Ishikawa (cell line): ENCODE results near the gene SSH2.

Experiments used
- CEBPB ChIP-seq: IDR thresholded peaks from 2 replicates; pipeline ENCODE4 v1.6.1; 2012
- CREB1 ChIP-seq: IDR thresholded peaks from 2 replicates; pipeline ENCODE4 v1.6.1; 2012; ENCODE audit warnings: low read depth
- EGR1 ChIP-seq: IDR thresholded peaks from 2 replicates; pipeline ENCODE4 v1.6.1; 2012
- EP300 ChIP-seq: IDR thresholded peaks from 2 replicates; pipeline ENCODE4 v1.6.1; 2012; ENCODE audit warnings: borderline replicate concordance
- FOXM1 ChIP-seq: IDR thresholded peaks from 2 replicates; pipeline ENCODE4 v1.6.1; 2012; ENCODE audit warnings: low read depth, borderline replicate concordance
- NFIC ChIP-seq: IDR thresholded peaks from 2 replicates; pipeline ENCODE4 v1.6.1; 2012
- RAD21 ChIP-seq: IDR thresholded peaks from 2 replicates; pipeline ENCODE4 v1.6.1; 2012; ENCODE audit warnings: low read depth
- TAF1 ChIP-seq: IDR thresholded peaks from 2 replicates; pipeline ENCODE4 v1.6.1; 2012; ENCODE audit warnings: low read depth, mild to moderate bottlenecking
- TCF12 ChIP-seq: IDR thresholded peaks from 2 replicates; pipeline ENCODE4 v1.6.1; 2012; ENCODE audit warnings: low read depth
- TEAD4 ChIP-seq: IDR thresholded peaks from 2 replicates; pipeline ENCODE4 v1.6.1; 2012
- YY1 ChIP-seq: IDR thresholded peaks from 2 replicates; pipeline ENCODE4 v1.6.1; 2012; ENCODE audit warnings: low read depth
- ZBTB7A ChIP-seq: IDR thresholded peaks from 2 replicates; pipeline ENCODE4 v1.6.1; 2012; ENCODE audit warnings: low read depth
- TF ChIP-seq, protein P1 (sequence below): IDR thresholded peaks from 2 replicates; pipeline ENCODE4 v1.6.1; 2012
- TF ChIP-seq, protein P2 (sequence below): IDR thresholded peaks from 2 replicates; pipeline ENCODE4 v1.6.1; 2012; ENCODE audit warnings: low read depth, mild to moderate bottlenecking
- TF ChIP-seq, protein P3 (sequence below): IDR thresholded peaks from 2 replicates; pipeline ENCODE4 v1.6.1; 2012

SSH2 gene

DNA sequence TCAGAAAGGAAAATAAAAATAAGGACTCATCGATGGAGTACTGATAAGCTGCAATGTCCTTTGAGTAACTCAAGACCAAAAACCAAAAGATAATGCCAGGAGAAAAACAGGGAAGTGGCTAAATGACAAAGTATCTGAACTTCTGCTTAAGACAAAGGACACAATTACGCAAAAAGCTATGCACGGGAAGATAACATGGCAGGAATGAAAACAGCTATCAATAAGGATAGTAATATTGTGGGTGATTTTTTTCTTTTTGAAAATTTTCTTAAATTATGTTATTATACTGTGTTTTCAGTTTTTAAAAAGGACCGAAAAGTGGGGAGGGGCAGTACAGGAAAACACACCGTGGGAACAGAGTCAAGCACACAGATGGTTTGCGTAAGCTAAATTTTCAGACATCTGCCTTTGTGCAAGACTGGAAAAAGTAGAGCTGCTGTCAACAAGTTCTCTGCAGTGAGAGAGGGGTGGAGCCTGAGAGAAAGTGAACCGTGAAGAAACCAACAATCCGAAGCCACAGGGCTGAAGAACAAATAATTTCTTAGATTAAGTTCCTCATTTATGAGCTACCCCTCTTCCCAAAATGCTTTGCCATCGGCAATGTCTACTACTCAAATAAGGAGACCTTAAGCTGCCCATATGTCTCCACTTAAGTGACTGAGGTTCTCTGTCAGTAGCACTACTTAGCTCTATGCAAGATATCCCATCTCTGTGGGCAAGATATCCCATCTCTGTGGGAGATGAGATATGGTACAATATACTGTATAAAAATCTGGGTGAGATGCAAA, 207.4 kb downstream of the SSH2 start:
- TF ChIP-seq TCF12 (no peak), CEBPB (peak; percentile 5; the same call in 1 of the 2 replicates)

DNA sequence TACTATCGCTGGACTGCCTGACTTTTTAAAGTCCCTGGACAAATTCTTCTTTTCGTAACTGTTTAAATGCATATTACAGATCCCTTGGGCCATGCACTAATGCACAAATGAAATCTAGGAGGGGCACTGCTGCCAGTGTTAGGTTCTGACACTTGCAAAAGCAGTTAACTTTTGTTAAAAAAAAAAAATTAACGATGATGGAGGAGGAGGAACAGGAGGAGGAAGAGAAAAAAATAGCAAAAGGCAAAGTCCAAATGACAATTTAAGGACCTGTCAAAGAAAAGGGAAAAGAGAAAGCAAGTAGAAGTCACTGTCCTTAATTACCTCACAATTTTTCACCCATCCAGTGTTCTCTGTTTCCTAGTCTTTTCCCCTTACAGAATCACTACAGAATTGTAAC, 209.5 kb downstream of the SSH2 start:
- TF ChIP-seq ZBTB7A: no peak
- TF ChIP-seq EGR1: no peak
- no peak for TF ChIP-seq CEBPB

DNA sequence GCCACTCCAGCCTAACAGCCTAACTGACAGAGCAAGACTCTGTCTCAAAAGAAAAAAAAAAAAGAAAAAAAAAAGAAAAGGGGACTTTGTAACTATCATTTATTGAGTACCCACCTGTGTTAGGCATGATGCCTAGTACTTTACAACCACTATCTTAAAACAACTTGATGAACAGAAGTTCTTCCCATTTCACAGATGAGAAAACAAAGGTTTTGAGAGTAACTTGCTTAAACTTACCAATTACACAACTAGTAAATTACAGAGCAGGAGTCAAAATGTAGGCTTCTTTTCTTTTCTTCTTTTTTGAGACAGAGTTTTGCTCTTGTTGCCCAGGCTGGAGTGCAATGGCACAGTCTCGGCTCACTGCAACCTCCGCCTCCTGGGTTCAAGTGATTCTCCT, 210.6 kb downstream of the SSH2 start:
- TF ChIP-seq, protein P1, sequence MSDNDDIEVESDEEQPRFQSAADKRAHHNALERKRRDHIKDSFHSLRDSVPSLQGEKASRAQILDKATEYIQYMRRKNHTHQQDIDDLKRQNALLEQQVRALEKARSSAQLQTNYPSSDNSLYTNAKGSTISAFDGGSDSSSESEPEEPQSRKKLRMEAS: no peak
- TF ChIP-seq TEAD4 (no peak), FOXM1 (no peak), TCF12 (no peak), NFIC (no peak), EP300 (no peak), TAF1 (no peak), RAD21 (no peak)
- TF ChIP-seq, protein P2, sequence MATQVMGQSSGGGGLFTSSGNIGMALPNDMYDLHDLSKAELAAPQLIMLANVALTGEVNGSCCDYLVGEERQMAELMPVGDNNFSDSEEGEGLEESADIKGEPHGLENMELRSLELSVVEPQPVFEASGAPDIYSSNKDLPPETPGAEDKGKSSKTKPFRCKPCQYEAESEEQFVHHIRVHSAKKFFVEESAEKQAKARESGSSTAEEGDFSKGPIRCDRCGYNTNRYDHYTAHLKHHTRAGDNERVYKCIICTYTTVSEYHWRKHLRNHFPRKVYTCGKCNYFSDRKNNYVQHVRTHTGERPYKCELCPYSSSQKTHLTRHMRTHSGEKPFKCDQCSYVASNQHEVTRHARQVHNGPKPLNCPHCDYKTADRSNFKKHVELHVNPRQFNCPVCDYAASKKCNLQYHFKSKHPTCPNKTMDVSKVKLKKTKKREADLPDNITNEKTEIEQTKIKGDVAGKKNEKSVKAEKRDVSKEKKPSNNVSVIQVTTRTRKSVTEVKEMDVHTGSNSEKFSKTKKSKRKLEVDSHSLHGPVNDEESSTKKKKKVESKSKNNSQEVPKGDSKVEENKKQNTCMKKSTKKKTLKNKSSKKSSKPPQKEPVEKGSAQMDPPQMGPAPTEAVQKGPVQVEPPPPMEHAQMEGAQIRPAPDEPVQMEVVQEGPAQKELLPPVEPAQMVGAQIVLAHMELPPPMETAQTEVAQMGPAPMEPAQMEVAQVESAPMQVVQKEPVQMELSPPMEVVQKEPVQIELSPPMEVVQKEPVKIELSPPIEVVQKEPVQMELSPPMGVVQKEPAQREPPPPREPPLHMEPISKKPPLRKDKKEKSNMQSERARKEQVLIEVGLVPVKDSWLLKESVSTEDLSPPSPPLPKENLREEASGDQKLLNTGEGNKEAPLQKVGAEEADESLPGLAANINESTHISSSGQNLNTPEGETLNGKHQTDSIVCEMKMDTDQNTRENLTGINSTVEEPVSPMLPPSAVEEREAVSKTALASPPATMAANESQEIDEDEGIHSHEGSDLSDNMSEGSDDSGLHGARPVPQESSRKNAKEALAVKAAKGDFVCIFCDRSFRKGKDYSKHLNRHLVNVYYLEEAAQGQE: no peak

DNA sequence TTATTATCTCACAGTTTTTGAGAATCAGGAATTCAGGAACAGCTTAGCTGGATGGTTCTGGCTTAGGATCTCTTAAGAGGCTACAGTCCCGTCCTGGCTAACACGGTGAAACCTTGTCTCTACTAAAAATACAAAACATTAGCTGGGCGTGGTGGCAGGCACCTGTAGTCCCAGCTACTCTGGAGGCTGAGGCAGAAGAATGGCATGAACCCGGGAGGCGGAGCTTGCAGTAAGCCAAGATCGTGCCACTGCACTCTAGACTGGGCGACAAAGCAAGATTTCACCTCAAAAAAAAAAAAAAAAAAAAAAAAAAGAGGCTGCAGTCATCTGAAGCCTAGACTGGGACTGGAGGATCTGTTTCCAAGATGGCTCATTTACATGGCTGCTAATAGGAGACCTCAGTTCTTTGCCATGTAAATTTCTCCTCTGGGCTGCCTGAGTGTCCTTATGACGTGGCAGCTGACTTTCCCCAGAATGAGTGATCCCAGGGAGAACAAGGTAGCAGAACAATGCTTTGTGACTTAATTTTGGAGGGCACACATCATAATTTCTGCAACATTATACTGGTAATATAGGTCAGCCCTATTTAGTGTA, 211.5 kb downstream of the SSH2 start:
- TF ChIP-seq FOXM1 (no peak), TAF1 (no peak), TEAD4 (no peak), EP300 (no peak), CEBPB (no peak), YY1 (no peak), EGR1 (no peak), CREB1 (no peak), ZBTB7A (no peak), RAD21 (no peak), NFIC (no peak), TCF12 (no peak)
- TF ChIP-seq, protein P2: no peak
- TF ChIP-seq, protein P3, sequence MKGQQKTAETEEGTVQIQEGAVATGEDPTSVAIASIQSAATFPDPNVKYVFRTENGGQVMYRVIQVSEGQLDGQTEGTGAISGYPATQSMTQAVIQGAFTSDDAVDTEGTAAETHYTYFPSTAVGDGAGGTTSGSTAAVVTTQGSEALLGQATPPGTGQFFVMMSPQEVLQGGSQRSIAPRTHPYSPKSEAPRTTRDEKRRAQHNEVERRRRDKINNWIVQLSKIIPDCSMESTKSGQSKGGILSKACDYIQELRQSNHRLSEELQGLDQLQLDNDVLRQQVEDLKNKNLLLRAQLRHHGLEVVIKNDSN: no peak
- TF ChIP-seq, protein P1: no peak

DNA sequence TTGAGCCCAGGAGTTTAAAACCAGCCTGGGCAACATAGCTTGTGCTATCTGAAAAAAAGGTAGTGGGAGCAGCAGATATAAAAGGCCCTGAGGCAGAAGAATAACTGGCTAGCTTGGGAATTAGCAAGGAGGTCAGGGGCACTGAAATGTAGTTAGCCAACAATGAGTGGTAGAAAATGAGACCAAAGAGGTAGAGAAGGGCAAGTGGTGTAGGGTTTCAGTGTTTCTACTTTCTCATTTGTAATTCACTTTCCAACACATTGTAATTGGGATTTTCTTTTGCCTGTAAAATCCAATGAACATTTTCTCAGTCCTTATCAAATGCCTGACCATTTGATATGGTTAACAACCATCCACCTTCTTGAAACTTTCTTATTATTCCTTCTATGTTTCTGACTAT, 212.2 kb downstream of the SSH2 start:
- TF ChIP-seq TEAD4: no peak
- no peak for TF ChIP-seq CREB1
- no peak for TF ChIP-seq NFIC
- TF ChIP-seq, protein P3: no peak
- no peak for TF ChIP-seq FOXM1
- TF ChIP-seq CEBPB: no peak
- no peak for TF ChIP-seq TCF12
- TF ChIP-seq, protein P1: no peak
- no peak for TF ChIP-seq EGR1
- no peak for TF ChIP-seq ZBTB7A
- TF ChIP-seq, protein P2: no peak
- TF ChIP-seq TAF1: no peak
- no peak for TF ChIP-seq RAD21
- no peak for TF ChIP-seq EP300
- TF ChIP-seq YY1: no peak
